ENCODE results near the gene EPB41L1.

The EPB41L1 gene

DNA sequence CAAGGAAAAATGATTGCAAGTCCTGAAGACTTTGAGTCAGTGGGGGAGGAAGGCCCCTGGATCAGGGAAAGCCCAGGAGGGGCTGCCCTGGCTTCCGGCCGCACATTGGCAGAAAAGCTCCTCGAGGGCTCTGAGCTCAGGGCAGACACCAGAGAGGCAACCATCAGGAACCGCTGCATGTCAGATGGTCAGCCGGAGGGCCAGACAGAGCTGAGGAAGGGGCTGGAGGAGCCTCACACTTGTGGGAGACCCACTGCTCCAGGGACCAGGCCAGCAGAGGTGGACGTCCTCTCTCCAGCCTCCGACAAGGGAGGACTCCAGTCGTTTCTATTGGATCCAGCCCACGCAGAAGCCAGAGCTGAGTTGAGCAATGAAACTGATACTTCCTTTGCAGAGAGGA, 51.5 kb downstream of the EPB41L1 start:
- TF ChIP-seq ZFX (IDR thresholded peaks at IDR 0.05; ENCODE audit: borderline replicate concordance) = no peak
- TF ChIP-seq, protein P1, sequence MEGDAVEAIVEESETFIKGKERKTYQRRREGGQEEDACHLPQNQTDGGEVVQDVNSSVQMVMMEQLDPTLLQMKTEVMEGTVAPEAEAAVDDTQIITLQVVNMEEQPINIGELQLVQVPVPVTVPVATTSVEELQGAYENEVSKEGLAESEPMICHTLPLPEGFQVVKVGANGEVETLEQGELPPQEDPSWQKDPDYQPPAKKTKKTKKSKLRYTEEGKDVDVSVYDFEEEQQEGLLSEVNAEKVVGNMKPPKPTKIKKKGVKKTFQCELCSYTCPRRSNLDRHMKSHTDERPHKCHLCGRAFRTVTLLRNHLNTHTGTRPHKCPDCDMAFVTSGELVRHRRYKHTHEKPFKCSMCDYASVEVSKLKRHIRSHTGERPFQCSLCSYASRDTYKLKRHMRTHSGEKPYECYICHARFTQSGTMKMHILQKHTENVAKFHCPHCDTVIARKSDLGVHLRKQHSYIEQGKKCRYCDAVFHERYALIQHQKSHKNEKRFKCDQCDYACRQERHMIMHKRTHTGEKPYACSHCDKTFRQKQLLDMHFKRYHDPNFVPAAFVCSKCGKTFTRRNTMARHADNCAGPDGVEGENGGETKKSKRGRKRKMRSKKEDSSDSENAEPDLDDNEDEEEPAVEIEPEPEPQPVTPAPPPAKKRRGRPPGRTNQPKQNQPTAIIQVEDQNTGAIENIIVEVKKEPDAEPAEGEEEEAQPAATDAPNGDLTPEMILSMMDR (IDR thresholded peaks at IDR 0.05) = no peak
- no peak overlapping the region for H3K27ac ChIP-seq

DNA sequence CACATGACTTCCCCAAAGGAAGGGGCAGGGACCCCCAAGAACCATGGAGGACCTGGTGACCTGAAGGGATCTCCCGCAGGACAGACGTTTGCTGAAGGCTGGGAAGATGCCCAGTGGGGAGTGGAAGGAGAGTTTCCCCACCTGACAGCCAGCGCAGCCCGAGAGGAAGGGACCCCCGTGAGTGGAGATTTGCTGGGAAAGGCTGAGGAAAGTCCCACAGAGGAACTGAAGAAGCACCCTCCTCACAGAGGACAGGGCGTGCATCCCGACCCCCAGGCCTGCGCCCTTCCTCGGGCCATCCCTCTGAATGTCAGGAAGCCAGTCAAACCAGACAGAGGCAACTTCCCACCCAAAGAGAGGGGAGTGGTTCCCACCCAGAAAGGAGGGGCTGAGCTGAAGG, 52.1 kb downstream of the EPB41L1 start:
- no peak overlapping the region for H3K27ac ChIP-seq

DNA sequence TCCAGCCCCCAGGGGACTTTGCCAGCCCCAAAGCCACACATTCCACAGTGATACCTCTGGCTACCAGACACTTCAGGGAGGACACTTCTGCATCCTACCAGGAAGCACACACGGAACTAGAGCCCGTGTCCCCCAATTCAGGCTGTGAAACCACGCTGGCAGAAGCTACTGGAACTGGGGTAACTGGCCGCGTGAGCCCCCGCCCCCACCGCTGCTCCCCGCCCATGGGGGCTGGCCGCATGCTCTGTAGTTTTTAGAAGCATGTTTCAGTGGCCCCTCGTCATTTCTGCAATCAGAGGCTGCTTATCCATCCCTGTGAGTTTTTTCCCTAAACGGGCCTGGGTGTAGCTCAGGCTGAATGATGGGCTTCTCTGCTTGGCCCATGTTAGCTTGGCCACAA, 53.1 kb downstream of the EPB41L1 start:
- TF ChIP-seq, protein P1 (IDR thresholded peaks at IDR 0.05) = no peak
- no peak for TF ChIP-seq ZFX (IDR thresholded peaks at IDR 0.05; ENCODE audit: borderline replicate concordance)
- H3K27ac ChIP-seq = no peak overlapping the region

More for the DNA sequence above, 52.1 kb downstream of the EPB41L1 start:
- TF ChIP-seq, protein P1 (IDR thresholded peaks at IDR 0.05) = no peak
- no peak for TF ChIP-seq ZFX (IDR thresholded peaks at IDR 0.05; ENCODE audit: borderline replicate concordance)

DNA sequence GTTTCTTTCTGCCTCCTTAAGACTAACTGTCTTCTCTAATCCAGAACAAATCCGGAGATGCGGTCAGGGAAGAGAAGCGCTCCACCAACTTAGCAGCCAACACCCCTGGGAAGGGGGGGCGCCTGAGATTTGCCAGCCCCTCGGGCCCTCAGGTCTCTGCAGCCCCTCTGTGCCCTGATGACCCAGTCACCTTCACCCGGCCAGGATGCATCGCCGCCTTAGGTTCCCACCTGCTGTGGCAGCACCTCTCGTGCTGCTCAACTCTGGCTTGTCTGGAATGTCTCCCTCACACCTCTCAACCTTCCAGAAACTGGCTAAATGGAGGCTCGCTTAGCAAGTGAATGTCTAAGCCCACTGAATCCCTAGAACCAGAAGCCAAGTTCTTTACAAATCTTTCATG, 53.7 kb downstream of the EPB41L1 start:
- TF ChIP-seq, protein P1 (IDR thresholded peaks at IDR 0.05) = no peak
- TF ChIP-seq ZFX (IDR thresholded peaks at IDR 0.05; ENCODE audit: borderline replicate concordance) = no peak
- H3K27ac ChIP-seq = no peak overlapping the region

DNA sequence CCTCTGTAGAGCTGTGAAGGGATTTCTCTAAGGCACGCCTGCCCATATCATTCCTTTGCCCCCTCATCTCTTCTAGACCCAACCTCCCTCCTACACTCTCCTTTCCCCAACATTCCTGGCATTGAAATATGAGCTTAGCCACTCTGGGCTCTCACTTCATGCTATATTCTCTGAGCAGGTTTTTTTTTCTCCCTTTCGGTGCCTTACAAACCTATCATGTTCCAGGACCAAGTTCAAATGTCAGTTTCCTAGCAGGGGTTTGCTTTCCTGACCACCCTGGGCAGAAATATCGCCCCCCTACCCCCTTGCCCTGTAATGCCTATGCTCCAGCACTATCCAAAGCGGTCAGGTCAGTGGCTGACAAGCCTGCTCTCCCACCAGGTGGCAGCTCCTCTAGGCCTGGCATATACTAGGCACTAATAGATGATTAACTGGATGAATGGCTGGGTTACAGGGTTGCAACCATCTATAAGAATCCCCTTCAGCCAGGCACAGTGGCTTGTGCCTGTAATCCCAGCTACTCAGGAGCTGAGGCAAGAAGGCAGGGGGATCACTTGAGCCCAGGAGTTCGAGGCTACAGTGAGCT, 56.0 kb downstream of the EPB41L1 start:
- TF ChIP-seq, protein P1 (IDR thresholded peaks at IDR 0.05) = no peak
- TF ChIP-seq ZFX (IDR thresholded peaks at IDR 0.05; ENCODE audit: borderline replicate concordance) = no peak
- no peak overlapping the region for H3K27ac ChIP-seq

DNA sequence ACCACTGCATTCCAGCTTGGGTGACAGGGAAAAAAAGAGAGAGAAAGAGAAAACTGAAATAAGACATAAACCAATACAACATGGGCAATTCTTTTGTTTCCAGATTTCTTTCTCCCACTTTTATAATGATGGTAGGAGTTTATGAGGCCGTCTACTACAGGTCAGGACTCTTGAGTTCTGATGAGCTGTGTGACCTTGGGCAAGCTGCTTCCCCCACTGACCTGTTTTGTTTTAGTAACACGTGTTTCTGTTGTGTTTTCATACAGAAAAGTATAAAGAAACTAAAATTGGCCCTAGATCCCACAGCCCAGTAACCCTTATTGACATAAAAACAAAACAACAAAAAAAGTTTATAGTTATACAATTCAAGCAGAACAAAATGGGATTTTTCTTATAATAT, 58.8 kb downstream of the EPB41L1 start:
- no peak overlapping the region for H3K27ac ChIP-seq
- TF ChIP-seq, protein P1 (IDR thresholded peaks at IDR 0.05) = no peak
- no peak for TF ChIP-seq ZFX (IDR thresholded peaks at IDR 0.05; ENCODE audit: borderline replicate concordance)

DNA sequence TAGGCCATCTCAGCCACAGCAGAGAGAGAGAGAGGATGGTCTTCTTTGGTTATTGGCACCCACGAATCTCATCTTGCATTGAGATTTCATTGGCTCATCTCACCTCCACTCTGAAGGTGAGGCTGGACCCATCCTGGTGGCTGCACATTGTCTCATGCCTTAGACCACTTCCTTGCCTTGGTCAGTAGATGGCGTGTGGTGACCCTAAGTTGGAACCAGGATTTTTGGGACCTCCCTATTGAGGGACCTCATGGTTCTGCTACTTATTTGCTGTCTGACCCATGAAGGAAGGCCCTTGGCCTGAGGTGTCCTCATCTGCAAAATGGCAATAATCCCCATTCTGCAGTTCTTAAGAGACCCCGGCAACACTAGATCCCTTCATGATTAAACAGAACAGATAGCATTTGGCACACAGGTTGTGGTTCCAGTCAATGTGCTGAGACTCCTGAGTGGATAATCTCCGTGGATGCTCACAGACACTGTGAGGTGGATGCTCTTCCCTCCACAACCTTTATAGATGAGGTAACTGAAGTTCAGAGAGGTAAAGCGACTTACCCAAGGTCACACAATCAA, 60.2 kb downstream of the EPB41L1 start:
- no peak for TF ChIP-seq ZFX (IDR thresholded peaks at IDR 0.05; ENCODE audit: borderline replicate concordance)
- TF ChIP-seq, protein P1 (IDR thresholded peaks at IDR 0.05) = peak; percentile 61
- no peak overlapping the region for H3K27ac ChIP-seq
